ENCODE measurements around the gene ZNF587B.
"Not testable (repeated sequence)": the region's sequence is repeated elsewhere in the genome, so short reads cannot be mapped to it uniquely, and the experiment has no call there.

ZNF587B gene

DNA sequence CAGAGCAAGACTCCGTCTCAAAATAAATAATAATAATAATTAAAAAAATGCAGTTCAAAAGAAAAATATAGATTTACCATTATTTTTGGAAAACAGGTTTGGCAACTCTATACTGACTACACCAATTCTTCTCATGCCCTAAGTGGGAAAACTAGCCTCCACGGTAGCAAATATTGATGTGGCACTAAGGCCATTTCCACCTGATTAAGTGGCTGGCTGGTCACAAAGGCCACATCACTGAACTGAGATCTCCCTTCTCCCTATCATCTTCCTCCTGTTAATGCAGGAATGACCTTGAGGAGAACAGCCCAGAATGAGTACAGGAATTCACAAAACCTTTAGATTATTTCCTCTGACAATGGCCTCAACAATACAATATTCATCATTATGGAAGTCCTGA is 40.1 kb downstream of the ZNF587B start:
- DNase-seq (ENCODE audit: low spot score) = no peak

DNA sequence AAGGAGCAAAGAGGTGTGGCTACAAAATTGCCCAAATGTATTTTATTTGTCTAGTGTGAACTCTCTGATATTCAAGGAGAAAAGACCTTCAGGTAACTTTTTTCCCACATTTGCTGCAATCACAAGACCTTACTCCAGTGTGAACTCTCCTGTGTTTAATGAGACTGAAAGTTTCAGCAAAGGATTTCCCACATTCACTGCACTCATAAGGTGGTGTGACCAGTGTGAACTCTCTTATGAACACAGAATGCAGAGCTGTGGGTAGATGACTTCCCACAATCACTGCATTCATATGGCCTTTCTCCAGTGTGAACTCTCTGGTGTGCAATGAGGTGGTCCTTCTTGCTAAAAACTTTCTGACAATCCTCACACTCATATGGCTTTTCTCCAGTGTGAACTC is 42.4 kb downstream of the ZNF587B start:
- no peak for DNase-seq (ENCODE audit: low spot score)

DNA sequence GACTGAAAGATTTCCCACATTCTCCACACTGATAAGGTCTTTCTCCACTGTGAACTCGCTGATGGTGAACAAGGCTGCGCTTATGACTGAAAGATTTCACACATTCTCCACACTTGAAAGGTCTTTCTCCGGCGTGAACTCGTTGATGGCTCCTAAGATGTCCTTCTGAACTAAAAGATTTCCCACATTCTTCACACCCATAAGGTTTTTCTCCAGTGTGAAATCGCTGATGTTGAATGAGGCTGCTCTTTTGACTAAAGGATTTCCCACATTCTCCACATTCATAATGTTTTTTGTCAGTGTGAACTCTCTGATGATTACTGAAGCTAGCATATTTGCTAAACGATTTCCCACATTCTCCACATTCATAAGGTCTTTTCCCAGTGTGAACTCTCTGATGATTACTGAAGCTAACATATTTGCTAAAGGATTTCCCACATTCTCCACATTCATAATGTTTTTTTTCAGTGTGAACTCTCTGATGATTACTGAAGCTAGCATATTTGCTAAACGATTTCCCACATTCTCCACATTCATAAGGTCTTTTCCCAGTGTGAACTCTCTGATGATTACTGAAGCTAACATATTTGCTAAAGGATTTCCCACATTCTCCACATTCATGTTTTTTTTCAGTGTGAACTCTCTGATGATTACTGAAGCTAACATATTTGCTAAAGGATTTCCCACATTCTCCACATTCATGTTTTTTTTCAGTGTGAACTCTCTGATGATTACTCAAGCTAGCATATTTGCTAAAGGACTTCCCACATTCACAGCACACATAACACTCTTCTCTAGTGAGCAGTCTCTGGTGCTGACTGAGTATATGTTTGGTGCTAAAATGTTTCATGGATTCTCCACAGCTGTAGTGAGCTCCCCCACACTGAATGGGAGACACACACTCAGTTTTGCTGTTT is 44.0 kb downstream of the ZNF587B start:
- not testable (repeated sequence) for DNase-seq (ENCODE audit: low spot score)

- DNase-seq (ENCODE audit: low spot score) = no peak
Observed at GRCh38 chr19:57886046-57886445, 55.9 kb downstream of the ZNF587B start.

- no peak for DNase-seq (ENCODE audit: low spot score)
Observed at GRCh38 chr19:57887195-57887941, 57.3 kb downstream of the ZNF587B start.

- peak; percentile 9 for DNase-seq (ENCODE audit: low spot score)
Observed at GRCh38 chr19:57888107-57888559, 58.0 kb downstream of the ZNF587B start.

DNA sequence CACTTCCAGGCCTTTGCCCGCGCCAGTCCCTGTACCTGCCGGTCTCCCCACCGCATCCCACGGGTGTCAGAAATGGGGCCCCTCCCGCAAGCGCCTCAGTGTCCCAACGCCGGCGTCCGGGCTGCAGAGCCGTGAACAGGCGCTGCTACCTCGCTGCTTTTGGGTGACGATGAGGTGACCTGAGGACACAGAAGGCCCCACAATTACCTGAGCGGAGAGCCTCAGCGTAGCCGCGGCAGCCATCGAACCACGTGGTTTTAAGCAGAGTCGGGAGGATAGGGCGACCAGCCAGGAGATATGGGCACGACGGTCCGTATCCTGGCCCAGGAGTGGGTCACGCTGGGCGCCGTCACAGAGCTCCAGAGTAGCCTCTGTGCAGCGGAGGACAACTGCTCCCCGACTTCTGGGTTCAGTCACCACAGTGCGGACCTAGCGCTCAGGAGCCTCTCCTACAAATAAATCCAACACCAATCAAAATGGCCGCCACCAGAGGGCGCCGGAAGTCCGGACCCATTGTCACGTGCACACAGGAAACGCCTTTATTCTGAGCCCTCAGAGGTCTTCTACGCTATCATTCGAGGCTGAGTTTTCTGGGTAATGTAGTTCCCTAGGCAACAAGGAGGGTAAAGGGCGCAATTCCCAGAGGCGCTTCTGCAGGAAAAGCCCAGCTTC is 58.6 kb downstream of the ZNF587B start, which contains the start of gene ZNF814:
TSS of gene ZNF814 (minus strand) at position 478 of the 672 bp plus-strand sequence. CDS start at position 243, 235 bp downstream.
- peak; percentile 70 for DNase-seq (ENCODE audit: low spot score)

DNA sequence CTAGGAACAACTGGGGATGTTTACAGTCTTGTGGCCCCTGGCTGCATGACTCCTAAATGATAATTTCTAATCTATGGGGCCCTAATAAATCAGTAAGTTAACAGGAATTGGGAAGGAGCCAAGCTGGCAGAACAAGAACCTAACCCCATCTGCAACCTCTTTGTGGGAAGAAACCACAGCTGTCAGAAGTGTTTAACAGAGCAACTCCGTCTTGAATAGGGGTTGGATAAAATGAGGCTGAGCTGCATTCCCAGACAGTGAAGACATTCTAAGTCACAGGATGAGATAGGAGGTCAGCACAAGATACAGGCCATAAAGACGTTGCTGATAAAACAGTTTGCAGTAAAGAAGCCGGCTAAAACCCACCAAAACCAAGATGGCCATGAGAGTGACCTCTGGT is 60.6 kb downstream of the ZNF587B start:
- DNase-seq (ENCODE audit: low spot score) = peak; percentile 33
